Caco-2 (cell line): Measurements from ENCODE around the gene ZBTB11. TPM values are rescaled to one million over a fixed set of nuclear protein-coding genes. Genes with fewer than 3 reads are reported as not detected.
"Not testable (repeated sequence)": the region's sequence is repeated elsewhere in the genome, so short reads cannot be mapped to it uniquely, and the experiment has no call there.

ENCODE experiments used
- BruUV-seq: library from RNA; stranded (reverse); fragments of 400-500 nt; replicated peaks from 2 replicates; lab custom pipeline; 2021; lab: Mats Ljungman, UMichigan
- CTCF ChIA-PET: fragments of 300-600 bp; sonication (Branson Sonifier 250); formaldehyde crosslinking; loops from one replicate; lab custom pipeline; 2022; ENCODE audit warnings: antibody characterized with exemption; lab: Charles Lee
- POLR2A ChIA-PET: fragments of 300-600 bp; sonication (Branson Sonifier 250); formaldehyde crosslinking; loops from one replicate; lab custom pipeline; 2022; ENCODE audit warnings: antibody characterized with exemption; lab: Charles Lee
- DNase-seq, 2 experiments: peaks; one replicate each; pipeline versions ENCODE4 v3.0.0 to v3.0.0-alpha.2; 2020 to 2022
- H3K27me3 ChIP-seq: replicated peaks from 2 replicates; pipeline ENCODE4 v1.6.0; 2011; ENCODE audit warnings: low read length; ENCODE audit not compliant: control insufficient read depth, insufficient read depth
- H3K36me3 ChIP-seq: 2 replicates; pipeline ENCODE4 v1.5.1; 2011; ENCODE audit warnings: low read length; ENCODE audit not compliant: control insufficient read depth, insufficient read depth
- H3K4me1 ChIP-seq: fragments of 250-450 bp; sonication (Bioruptor Pico); 2 replicates; pipeline ENCODE4 v1.5.1; 2020; ENCODE audit warnings: mild to moderate bottlenecking
- H3K4me3 ChIP-seq: 2 replicates; pipeline ENCODE4 v1.5.1; 2011; ENCODE audit warnings: low read depth, mild to moderate bottlenecking, control low read depth, low read length
- H3K9me3 ChIP-seq: fragments of 250-450 bp; sonication (Bioruptor Pico); 2 replicates; pipeline ENCODE4 v1.5.1; 2020; ENCODE audit warnings: mild to moderate bottlenecking, moderate library complexity
- H3K27ac Mint-ChIP-seq: one replicate; pipeline ENCODE4 v1.8.0; 2022; ENCODE audit warnings: mixed read lengths; ENCODE audit not compliant: unreplicated experiment
- H3K27me3 Mint-ChIP-seq: one replicate; pipeline ENCODE4 v1.8.0; 2022; ENCODE audit warnings: mixed read lengths; ENCODE audit not compliant: insufficient read depth, unreplicated experiment
- H3K36me3 Mint-ChIP-seq: one replicate; pipeline ENCODE4 v1.8.0; 2022; ENCODE audit warnings: mild to moderate bottlenecking, mixed read lengths; ENCODE audit not compliant: insufficient read depth, unreplicated experiment
- H3K4me1 Mint-ChIP-seq: one replicate; pipeline ENCODE4 v1.8.0; 2022; ENCODE audit warnings: low read depth, mixed read lengths; ENCODE audit not compliant: unreplicated experiment
- H3K4me3 Mint-ChIP-seq: one replicate; pipeline ENCODE4 v1.8.0; 2022; ENCODE audit warnings: mild to moderate bottlenecking, moderate library complexity, mixed read lengths; ENCODE audit not compliant: unreplicated experiment
- H3K9me3 Mint-ChIP-seq: one replicate; pipeline ENCODE4 v1.8.0; 2022; ENCODE audit warnings: mixed read lengths; ENCODE audit not compliant: unreplicated experiment
- intact Hi-C: fragments of 100-400 bp; cut with micrococcal nuclease; formaldehyde crosslinking; loops from one replicate; pipeline ENCODE4 v1.10.0; 2022; ENCODE audit not compliant: unreplicated experiment
- total RNA-seq: library from RNA; stranded (reverse); gene quantifications from 2 replicates; pipeline ENCODE4 v1.2.3, GENCODE V29; 2022
- TF ChIP-seq, protein P1 (sequence below), 2 experiments: fragments of 200-600 bp in 1 of 2; IDR thresholded peaks; 1 replicate in 1 of 2; 2 replicates in 1 of 2; pipeline versions ENCODE4 v1.5.1 to v1.8.0; 2011 to 2022; ENCODE audit warnings: antibody characterized with exemption in 1 of 2, control low read depth in 1 of 2, inconsistent platforms in 1 of 2, low read depth in 1 of 2, low read length in 1 of 2, mild to moderate bottlenecking in 1 of 2, moderate library complexity in 1 of 2; ENCODE audit not compliant: insufficient read depth in 1 of 2, severe bottlenecking in 1 of 2, unreplicated experiment in 1 of 2

The ZBTB11 gene
- total RNA-seq, 1 experiment from 2014 or later: 16.4 TPM

- TF ChIP-seq, protein P1, sequence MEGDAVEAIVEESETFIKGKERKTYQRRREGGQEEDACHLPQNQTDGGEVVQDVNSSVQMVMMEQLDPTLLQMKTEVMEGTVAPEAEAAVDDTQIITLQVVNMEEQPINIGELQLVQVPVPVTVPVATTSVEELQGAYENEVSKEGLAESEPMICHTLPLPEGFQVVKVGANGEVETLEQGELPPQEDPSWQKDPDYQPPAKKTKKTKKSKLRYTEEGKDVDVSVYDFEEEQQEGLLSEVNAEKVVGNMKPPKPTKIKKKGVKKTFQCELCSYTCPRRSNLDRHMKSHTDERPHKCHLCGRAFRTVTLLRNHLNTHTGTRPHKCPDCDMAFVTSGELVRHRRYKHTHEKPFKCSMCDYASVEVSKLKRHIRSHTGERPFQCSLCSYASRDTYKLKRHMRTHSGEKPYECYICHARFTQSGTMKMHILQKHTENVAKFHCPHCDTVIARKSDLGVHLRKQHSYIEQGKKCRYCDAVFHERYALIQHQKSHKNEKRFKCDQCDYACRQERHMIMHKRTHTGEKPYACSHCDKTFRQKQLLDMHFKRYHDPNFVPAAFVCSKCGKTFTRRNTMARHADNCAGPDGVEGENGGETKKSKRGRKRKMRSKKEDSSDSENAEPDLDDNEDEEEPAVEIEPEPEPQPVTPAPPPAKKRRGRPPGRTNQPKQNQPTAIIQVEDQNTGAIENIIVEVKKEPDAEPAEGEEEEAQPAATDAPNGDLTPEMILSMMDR (IDR thresholded peaks at IDR 0.05; ENCODE audit: insufficient read depth in 1 of 2, low read depth in 1 of 2, low read length in 1 of 2, severe bottlenecking in 1 of 2, unreplicated experiment in 1 of 2): no peak
- Mint-ChIP-seq H3K4me1 (no peaks in the 10 kb centered on the region), H3K27me3 (no peaks in the 10 kb centered on the region), H3K9me3 (no peaks in the 10 kb centered on the region), H3K36me3 (no peaks in the 10 kb centered on the region), H3K4me3 (no peak overlapping the region), H3K27ac (no peak overlapping the region)
- H3K36me3 ChIP-seq: no peaks in the 10 kb centered on the region
- H3K27me3 ChIP-seq: no peaks in the 10 kb centered on the region
- POLR2A ChIA-PET: no interaction called here
- intact Hi-C loops: no loop called here
- CTCF ChIA-PET: no interaction called here
- no peaks in the 10 kb centered on the region for H3K4me1 ChIP-seq
- DNase-seq: no peak
- H3K9me3 ChIP-seq: no peaks in the 10 kb centered on the region
- no peak overlapping the region for H3K4me3 ChIP-seq
- BruUV-seq: no TSS peak
Measured at GRCh38 chr3:101611023-101611422, 65.9 kb downstream of the ZBTB11 start.

DNA sequence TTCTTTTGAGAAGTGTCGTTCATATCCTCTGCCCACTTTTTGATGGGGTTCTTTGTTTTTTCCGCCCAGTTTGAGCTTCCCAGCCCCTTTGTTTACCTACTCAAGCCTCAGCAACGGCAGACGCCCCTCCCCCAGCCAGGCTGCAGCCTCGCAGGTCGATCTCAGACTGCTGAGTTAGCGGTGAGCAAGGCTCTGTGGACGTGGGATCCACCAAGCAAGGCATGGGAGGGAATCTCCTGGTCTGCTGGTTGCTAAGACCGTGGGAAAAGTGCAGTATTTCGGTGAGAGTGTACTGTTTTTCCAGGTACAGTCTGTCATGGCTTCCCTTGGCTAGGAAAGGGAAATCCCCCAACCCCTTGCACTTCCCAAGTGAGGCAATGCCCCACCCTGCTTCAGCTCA is 71.5 kb downstream of the ZBTB11 start:
- DNase-seq, H3K27me3 Mint-ChIP-seq, POLR2A ChIA-PET, H3K4me1 Mint-ChIP-seq, H3K9me3 Mint-ChIP-seq, H3K27ac Mint-ChIP-seq, CTCF ChIA-PET, H3K4me1 ChIP-seq, H3K27me3 ChIP-seq, intact Hi-C loops, H3K9me3 ChIP-seq, H3K36me3 Mint-ChIP-seq, H3K36me3 ChIP-seq, BruUV-seq, H3K4me3 Mint-ChIP-seq, H3K4me3 ChIP-seq: not testable (repeated sequence)

- no peak for DNase-seq
- no TSS peak for BruUV-seq
- Histone ChIP-seq H3K27me3 (no peaks in the 10 kb centered on the region), H3K9me3 (no peaks in the 10 kb centered on the region), H3K4me1 (no peaks in the 10 kb centered on the region), H3K36me3 (no peaks in the 10 kb centered on the region), H3K4me3 (no peak overlapping the region)
- ChIA-PET CTCF (no interaction called here), POLR2A (no interaction called here)
- Mint-ChIP-seq H3K9me3 (no peaks in the 10 kb centered on the region), H3K27me3 (no peaks in the 10 kb centered on the region), H3K36me3 (peaks cover 3% of the 10 kb centered on the region), H3K4me1 (no peaks in the 10 kb centered on the region), H3K4me3 (no peak overlapping the region), H3K27ac (no peak overlapping the region)
- TF ChIP-seq, protein P1 (IDR thresholded peaks at IDR 0.05; ENCODE audit: insufficient read depth in 1 of 2, low read depth in 1 of 2, low read length in 1 of 2, severe bottlenecking in 1 of 2, unreplicated experiment in 1 of 2): no peak
- intact Hi-C loops: no loop called here
Measured at GRCh38 chr3:101603184-101603583, 73.7 kb downstream of the ZBTB11 start.

GRCh38 chr3:101602731-101603130 is 74.2 kb downstream of the ZBTB11 start:
- Mint-ChIP-seq H3K27ac (no peak overlapping the region), H3K27me3 (no peaks in the 10 kb centered on the region), H3K4me1 (no peaks in the 10 kb centered on the region), H3K4me3 (no peak overlapping the region), H3K36me3 (peaks cover 6% of the 10 kb centered on the region), H3K9me3 (no peaks in the 10 kb centered on the region)
- no TSS peak for BruUV-seq
- intact Hi-C loops: no loop called here
- ChIA-PET POLR2A (interaction anchor here (0.6 kb wide), 1 partner anchor 65 kb away, joined by 4 read pairs; no protein-coding TSS in a partner anchor), CTCF (no interaction called here)
- Histone ChIP-seq H3K36me3 (no peaks in the 10 kb centered on the region), H3K27me3 (no peaks in the 10 kb centered on the region), H3K4me1 (no peaks in the 10 kb centered on the region), H3K4me3 (no peak overlapping the region), H3K9me3 (no peaks in the 10 kb centered on the region)
- no peak for DNase-seq
- TF ChIP-seq, protein P1 (IDR thresholded peaks at IDR 0.05; ENCODE audit: insufficient read depth in 1 of 2, low read depth in 1 of 2, low read length in 1 of 2, severe bottlenecking in 1 of 2, unreplicated experiment in 1 of 2): no peak
